ENCODE measurements around the gene PARD3.

Gene PARD3

GRCh38 chr10:34467364-34467763 is 347.7 kb downstream of the PARD3 start:
- TF ChIP-seq CTCF (IDR thresholded peaks at IDR 0.05; ENCODE audit: low read depth, low read length): no peak
- H3K4me3 ChIP-seq (replicated peaks in 1 of 2; ENCODE audit: low read depth in 2 of 2, low read length in 2 of 2): no peak overlapping the region

GRCh38 chr10:34465678-34466077 is 349.4 kb downstream of the PARD3 start:
- no peak for DNase-seq (ENCODE audit: low read depth in 2 of 2)
- no peak for TF ChIP-seq CTCF (IDR thresholded peaks at IDR 0.05; ENCODE audit: low read depth, low read length)
- H3K4me3 ChIP-seq (replicated peaks in 1 of 2; ENCODE audit: low read depth in 2 of 2, low read length in 2 of 2): no peak overlapping the region

More at GRCh38 chr10:34467364-34467763, 347.7 kb downstream of the PARD3 start:
- no peak for DNase-seq (ENCODE audit: low read depth in 2 of 2)

GRCh38 chr10:34464591-34464990 is 350.5 kb downstream of the PARD3 start:
- H3K4me3 ChIP-seq (replicated peaks in 1 of 2; ENCODE audit: low read depth in 2 of 2, low read length in 2 of 2): no peak overlapping the region
- no peak for TF ChIP-seq CTCF (IDR thresholded peaks at IDR 0.05; ENCODE audit: low read depth, low read length)
- no peak for DNase-seq (ENCODE audit: low read depth in 2 of 2)

GRCh38 chr10:34464000-34464399 is 351.1 kb downstream of the PARD3 start:
- TF ChIP-seq CTCF (IDR thresholded peaks at IDR 0.05; ENCODE audit: low read depth, low read length): no peak
- no peak overlapping the region for H3K4me3 ChIP-seq (replicated peaks in 1 of 2; ENCODE audit: low read depth in 2 of 2, low read length in 2 of 2)
- no peak for DNase-seq (ENCODE audit: low read depth in 2 of 2)

- DNase-seq (ENCODE audit: low read depth in 2 of 2): no peak
- no peak for TF ChIP-seq CTCF (IDR thresholded peaks at IDR 0.05; ENCODE audit: low read depth, low read length)
- H3K4me3 ChIP-seq (replicated peaks in 1 of 2; ENCODE audit: low read depth in 2 of 2, low read length in 2 of 2): no peak overlapping the region
These were observed 352.1 kb downstream of the PARD3 start for GRCh38 chr10:34462993-34463392.

GRCh38 chr10:34462056-34462455 is 353.0 kb downstream of the PARD3 start:
- DNase-seq (ENCODE audit: low read depth in 2 of 2): no peak
- no peak for TF ChIP-seq CTCF (IDR thresholded peaks at IDR 0.05; ENCODE audit: low read depth, low read length)
- H3K4me3 ChIP-seq (replicated peaks in 1 of 2; ENCODE audit: low read depth in 2 of 2, low read length in 2 of 2): no peak overlapping the region

GRCh38 chr10:34454590-34455261 is 360.4 kb downstream of the PARD3 start:
- DNase-seq (ENCODE audit: low read depth in 2 of 2): peak; percentile 14 to 64
- H3K4me3 ChIP-seq (replicated peaks in 1 of 2; ENCODE audit: low read depth in 2 of 2, low read length in 2 of 2): no peak overlapping the region
- no peak for TF ChIP-seq CTCF (IDR thresholded peaks at IDR 0.05; ENCODE audit: low read depth, low read length)
